Neural crest cell (in vitro differentiated cells): ENCODE data around the gene PRKAR2B. TPM values are rescaled to one million over a fixed set of nuclear protein-coding genes. Genes with fewer than 3 reads are reported as not detected.

Experiments used
- DNase-seq: peaks from one replicate; pipeline ENCODE4 v3.0.0; 2021; ENCODE audit warnings: low read depth, mixed read lengths, low spot score
- H3K27ac Mint-ChIP-seq: one replicate; pipeline ENCODE4 v1.8.0; 2021; ENCODE audit warnings: mild to moderate bottlenecking, mixed read lengths; ENCODE audit not compliant: unreplicated experiment
- H3K27me3 Mint-ChIP-seq: 2 replicates; pipeline ENCODE4 v1.8.0; 2021; ENCODE audit warnings: low read depth, mild to moderate bottlenecking, mixed read lengths
- H3K36me3 Mint-ChIP-seq: 2 replicates; pipeline ENCODE4 v1.8.0; 2021; ENCODE audit warnings: low read depth, mild to moderate bottlenecking, mixed read lengths
- H3K4me1 Mint-ChIP-seq: 2 replicates; pipeline ENCODE4 v1.8.0; 2021; ENCODE audit warnings: mixed read lengths
- H3K4me3 Mint-ChIP-seq: one replicate; pipeline ENCODE4 v1.8.0; 2021; ENCODE audit warnings: mild to moderate bottlenecking, mixed read lengths
- H3K9me3 Mint-ChIP-seq: 2 replicates; pipeline ENCODE4 v1.8.0; 2021; ENCODE audit warnings: mixed read lengths
- total RNA-seq: library from RNA; stranded (reverse); gene quantifications from 2 replicates; pipeline ENCODE4 v1.2.1, GENCODE V29; 2021
- TF ChIP-seq, protein P1 (sequence below): fragments of 200-600 bp; sonication (generic); conservative IDR thresholded peaks from 2 replicates; pipeline ENCODE4 v1.5.0; 2021; ENCODE audit warnings: antibody characterized with exemption, mild to moderate bottlenecking

PRKAR2B gene
- total RNA-seq, 1 donor from 2014 or later: 14.4 TPM

DNA sequence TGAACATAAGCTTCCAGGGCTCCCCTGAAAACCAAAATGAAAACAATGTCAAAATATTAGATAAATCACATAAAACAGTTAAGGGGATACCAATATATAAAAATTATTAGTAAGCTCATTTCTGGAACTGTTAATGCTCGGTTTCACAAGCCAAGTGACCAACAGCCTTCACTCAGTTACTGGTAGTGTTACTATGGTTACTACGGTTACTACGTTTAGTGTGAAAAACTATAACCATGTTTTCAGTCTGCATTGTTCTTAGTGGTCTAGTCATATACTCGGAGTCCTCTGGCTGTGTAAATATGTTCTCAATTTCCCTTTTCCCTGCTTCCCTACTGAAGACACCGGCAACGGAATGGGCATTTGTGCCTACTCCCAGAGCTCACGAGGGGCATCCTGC is 159.1 kb downstream of the PRKAR2B start:
- TF ChIP-seq, protein P1, sequence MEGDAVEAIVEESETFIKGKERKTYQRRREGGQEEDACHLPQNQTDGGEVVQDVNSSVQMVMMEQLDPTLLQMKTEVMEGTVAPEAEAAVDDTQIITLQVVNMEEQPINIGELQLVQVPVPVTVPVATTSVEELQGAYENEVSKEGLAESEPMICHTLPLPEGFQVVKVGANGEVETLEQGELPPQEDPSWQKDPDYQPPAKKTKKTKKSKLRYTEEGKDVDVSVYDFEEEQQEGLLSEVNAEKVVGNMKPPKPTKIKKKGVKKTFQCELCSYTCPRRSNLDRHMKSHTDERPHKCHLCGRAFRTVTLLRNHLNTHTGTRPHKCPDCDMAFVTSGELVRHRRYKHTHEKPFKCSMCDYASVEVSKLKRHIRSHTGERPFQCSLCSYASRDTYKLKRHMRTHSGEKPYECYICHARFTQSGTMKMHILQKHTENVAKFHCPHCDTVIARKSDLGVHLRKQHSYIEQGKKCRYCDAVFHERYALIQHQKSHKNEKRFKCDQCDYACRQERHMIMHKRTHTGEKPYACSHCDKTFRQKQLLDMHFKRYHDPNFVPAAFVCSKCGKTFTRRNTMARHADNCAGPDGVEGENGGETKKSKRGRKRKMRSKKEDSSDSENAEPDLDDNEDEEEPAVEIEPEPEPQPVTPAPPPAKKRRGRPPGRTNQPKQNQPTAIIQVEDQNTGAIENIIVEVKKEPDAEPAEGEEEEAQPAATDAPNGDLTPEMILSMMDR: no peak
- Mint-ChIP-seq H3K27me3 (no peaks in the 10 kb centered on the region), H3K4me1 (no peaks in the 10 kb centered on the region), H3K9me3 (no peaks in the 10 kb centered on the region), H3K27ac (no peak overlapping the region), H3K36me3 (no peaks in the 10 kb centered on the region), H3K4me3 (no peak overlapping the region)
- DNase-seq: no peak

DNA sequence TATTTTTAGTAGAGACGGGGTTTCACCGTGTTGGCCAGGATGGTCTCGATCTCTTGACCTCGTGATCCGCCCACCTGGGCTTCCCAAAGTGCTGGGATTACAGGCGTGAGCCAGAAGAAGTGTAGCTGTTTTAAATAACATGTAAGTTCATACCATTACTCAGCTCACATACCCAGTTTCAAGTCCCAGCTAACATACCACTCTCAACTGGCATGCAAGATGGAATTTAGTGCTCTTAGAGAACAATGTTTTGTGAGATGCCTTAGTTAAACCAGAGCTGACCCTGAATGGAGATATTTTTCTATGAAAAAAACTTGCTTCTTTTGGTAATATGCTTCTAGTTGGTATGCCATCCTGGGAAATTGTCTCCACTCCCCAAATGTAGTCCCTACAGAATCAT is 161.6 kb downstream of the PRKAR2B start:
- H3K27ac Mint-ChIP-seq: no peak overlapping the region
- no peak for DNase-seq
- H3K9me3 Mint-ChIP-seq: no peaks in the 10 kb centered on the region
- H3K36me3 Mint-ChIP-seq: peaks cover 11% of the 10 kb centered on the region
- no peaks in the 10 kb centered on the region for H3K4me1 Mint-ChIP-seq
- no peaks in the 10 kb centered on the region for H3K27me3 Mint-ChIP-seq
- TF ChIP-seq, protein P1: no peak
- no peak overlapping the region for H3K4me3 Mint-ChIP-seq

DNA sequence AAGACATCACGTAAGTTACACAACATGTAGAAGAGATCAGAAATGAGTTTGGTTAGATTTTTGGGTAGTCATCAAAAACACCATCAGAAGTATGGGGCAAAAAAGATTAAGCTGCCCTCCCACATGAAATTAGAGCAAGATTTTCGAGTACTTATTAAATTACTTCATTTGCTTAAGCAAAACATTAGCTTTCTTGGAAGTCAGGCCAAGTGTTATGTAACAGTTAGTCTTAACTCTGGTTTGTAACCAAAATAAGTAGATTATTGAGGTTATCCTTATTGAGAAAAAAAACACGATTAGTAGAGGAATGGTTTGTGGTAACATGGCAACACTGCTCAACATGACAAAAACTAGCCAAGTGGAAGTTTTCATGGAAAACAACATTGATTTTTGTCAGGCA is 162.2 kb downstream of the PRKAR2B start:
- TF ChIP-seq, protein P1: no peak
- Mint-ChIP-seq H3K4me3 (no peak overlapping the region), H3K9me3 (no peaks in the 10 kb centered on the region), H3K4me1 (no peaks in the 10 kb centered on the region), H3K36me3 (peaks cover 14% of the 10 kb centered on the region), H3K27me3 (no peaks in the 10 kb centered on the region), H3K27ac (no peak overlapping the region)
- DNase-seq: no peak

DNA sequence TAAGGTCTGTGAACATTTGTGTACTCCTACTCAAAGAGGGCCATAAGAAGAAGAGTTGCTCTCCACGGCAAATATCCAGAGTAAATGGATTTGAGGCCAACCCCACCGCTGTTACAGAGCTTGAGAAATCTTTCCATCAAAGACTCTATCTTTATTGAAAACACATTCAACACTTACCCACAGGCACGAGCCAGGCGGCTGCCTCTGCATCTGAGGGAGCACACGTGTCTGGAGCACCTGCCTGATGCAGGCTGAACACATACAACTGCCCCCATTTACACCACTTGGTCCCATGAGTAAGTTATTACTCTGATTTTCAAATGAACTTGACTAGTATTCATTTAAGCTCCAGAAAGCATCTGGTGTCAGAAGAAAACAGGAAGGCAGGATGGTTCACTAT is 163.0 kb downstream of the PRKAR2B start:
- no peak for DNase-seq
- H3K27ac Mint-ChIP-seq: no peak overlapping the region
- H3K4me1 Mint-ChIP-seq: no peaks in the 10 kb centered on the region
- no peaks in the 10 kb centered on the region for H3K9me3 Mint-ChIP-seq
- H3K27me3 Mint-ChIP-seq: no peaks in the 10 kb centered on the region
- TF ChIP-seq, protein P1: no peak
- no peak overlapping the region for H3K4me3 Mint-ChIP-seq
- peaks cover 14% of the 10 kb centered on the region for H3K36me3 Mint-ChIP-seq

DNA sequence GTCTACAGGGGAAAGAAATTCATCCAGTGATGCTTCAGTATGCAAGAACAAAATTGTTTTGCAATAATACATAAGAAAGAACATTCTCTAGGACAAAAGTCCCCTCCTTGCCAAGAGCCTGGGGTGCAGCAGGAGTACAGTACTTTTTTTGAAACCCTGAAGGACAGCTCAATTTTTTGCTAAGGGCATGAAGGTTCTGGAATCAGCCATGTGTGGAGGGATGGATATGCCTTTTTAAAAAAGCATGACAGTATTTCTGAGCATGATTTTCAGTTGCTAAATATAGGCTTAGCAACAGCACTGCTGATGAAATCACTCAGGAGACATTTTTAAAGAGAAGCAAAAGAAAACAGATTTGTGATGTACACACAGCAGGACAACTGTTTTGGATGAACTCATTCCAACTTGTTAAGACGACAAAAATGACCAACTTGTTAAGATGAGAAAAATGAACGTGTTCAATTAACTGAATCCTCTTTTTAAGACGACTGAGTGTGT is 163.6 kb downstream of the PRKAR2B start:
- H3K27me3 Mint-ChIP-seq: no peaks in the 10 kb centered on the region
- TF ChIP-seq, protein P1: no peak
- DNase-seq: no peak
- no peaks in the 10 kb centered on the region for H3K4me1 Mint-ChIP-seq
- no peak overlapping the region for H3K4me3 Mint-ChIP-seq
- peaks cover 14% of the 10 kb centered on the region for H3K36me3 Mint-ChIP-seq
- no peak overlapping the region for H3K27ac Mint-ChIP-seq
- no peaks in the 10 kb centered on the region for H3K9me3 Mint-ChIP-seq

DNA sequence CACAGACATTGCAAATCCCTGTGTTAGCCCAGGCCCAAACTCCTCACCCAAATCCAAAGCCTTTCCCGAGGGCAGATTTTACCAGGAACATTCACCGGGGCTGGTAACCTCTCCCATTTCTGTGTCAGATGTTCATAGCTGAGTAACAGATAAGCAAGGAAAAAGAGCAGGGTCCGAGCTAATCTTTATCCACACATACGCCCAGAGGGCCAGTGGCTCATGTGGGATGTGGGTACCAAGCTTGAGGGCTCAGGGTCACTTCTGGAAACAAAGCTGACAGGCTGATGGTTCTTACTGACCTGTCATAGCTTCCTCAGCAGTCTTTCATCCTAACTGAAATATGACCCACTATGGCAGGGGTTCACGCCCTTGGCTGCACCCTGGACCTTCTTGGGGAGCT is 164.1 kb downstream of the PRKAR2B start:
- no peaks in the 10 kb centered on the region for H3K27me3 Mint-ChIP-seq
- H3K9me3 Mint-ChIP-seq: peaks cover 4% of the 10 kb centered on the region
- no peaks in the 10 kb centered on the region for H3K4me1 Mint-ChIP-seq
- DNase-seq: no peak
- no peak overlapping the region for H3K27ac Mint-ChIP-seq
- TF ChIP-seq, protein P1: no peak
- H3K4me3 Mint-ChIP-seq: no peak overlapping the region
- H3K36me3 Mint-ChIP-seq: peaks cover 18% of the 10 kb centered on the region
